ENCODE results near the gene RBM43.

Gene RBM43

DNA sequence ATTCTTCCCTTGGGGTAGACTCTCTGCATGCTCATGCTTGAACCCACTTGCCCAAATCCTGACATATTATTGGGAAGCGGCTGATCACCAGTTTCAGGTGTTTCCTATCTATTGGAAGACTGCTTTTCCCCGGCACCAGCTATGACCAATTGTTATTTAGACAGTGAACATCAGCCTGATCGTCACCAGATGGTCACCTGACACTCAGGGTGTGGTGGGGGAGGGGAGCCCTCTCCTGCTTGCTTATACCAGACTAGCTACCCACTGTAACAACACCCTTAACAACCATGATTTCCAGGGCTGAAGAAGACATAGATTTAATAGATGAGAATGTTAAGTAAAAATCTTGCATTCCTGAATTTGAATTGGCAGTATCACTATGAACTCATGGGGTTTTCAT lies 44.3 kb downstream of the RBM43 start:
- no peak overlapping the region for H3K27ac ChIP-seq
- TF ChIP-seq ZFX (IDR thresholded peaks at IDR 0.05; ENCODE audit: borderline replicate concordance) (no peak), CTCF (IDR thresholded peaks at IDR 0.05) (no peak)

DNA sequence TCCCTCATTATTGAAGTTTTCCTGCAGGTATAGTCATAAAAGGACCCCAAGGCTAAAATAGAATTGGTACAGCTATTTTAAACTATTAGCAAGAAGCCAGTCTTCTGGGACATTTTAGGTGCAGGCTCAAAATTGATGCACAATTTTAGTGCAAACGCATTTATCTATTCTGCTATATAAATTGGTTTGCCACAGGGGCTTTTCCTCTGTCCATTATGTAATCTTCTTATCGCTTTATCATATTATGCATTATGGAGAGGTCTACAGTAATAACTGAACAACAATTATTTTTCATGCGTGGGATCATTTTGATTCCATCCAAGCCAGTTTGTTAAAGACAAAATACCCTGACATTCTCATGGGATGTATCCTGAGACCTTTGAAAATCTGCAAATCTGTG lies 54.6 kb downstream of the RBM43 start:
- TF ChIP-seq ZFX (IDR thresholded peaks at IDR 0.05; ENCODE audit: borderline replicate concordance) (no peak), CTCF (IDR thresholded peaks at IDR 0.05) (no peak)
- no peak overlapping the region for H3K27ac ChIP-seq

DNA sequence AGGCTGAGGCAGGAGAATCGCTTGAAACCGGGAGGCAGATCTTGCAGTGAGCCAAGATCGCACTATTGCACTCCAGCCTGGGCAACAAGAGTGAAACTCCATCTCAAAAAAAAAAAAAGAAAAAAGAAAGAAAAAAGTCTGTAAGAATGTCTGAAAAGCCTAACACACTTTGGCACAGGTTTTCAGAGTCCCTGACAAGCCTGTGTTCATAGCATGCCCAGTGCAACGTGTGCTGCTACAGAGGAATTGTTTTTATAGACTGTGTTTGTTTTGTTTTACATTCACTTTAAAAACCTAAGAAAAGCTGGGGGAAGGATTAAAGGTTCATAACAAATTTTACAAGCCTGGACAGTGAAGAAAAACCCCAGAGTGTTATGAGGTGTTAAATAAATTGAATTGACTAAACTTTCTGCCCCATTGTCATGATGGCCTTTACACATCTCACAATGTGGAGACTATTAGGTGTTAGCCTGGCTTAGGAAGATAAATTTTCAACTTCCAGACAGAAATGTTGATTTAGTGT lies 55.2 kb downstream of the RBM43 start:
- H3K27ac ChIP-seq: no peak overlapping the region
- no peak for TF ChIP-seq CTCF (IDR thresholded peaks at IDR 0.05)
- no peak for TF ChIP-seq ZFX (IDR thresholded peaks at IDR 0.05; ENCODE audit: borderline replicate concordance)

GRCh38 chr2:151205571-151205970 lies 56.1 kb downstream of the RBM43 start:
- no peak overlapping the region for H3K27ac ChIP-seq
- TF ChIP-seq ZFX (IDR thresholded peaks at IDR 0.05; ENCODE audit: borderline replicate concordance) (no peak), CTCF (IDR thresholded peaks at IDR 0.05) (no peak)

GRCh38 chr2:151204756-151205155 lies 56.9 kb downstream of the RBM43 start:
- H3K27ac ChIP-seq: no peak overlapping the region
- TF ChIP-seq CTCF (IDR thresholded peaks at IDR 0.05): no peak
- no peak for TF ChIP-seq ZFX (IDR thresholded peaks at IDR 0.05; ENCODE audit: borderline replicate concordance)

DNA sequence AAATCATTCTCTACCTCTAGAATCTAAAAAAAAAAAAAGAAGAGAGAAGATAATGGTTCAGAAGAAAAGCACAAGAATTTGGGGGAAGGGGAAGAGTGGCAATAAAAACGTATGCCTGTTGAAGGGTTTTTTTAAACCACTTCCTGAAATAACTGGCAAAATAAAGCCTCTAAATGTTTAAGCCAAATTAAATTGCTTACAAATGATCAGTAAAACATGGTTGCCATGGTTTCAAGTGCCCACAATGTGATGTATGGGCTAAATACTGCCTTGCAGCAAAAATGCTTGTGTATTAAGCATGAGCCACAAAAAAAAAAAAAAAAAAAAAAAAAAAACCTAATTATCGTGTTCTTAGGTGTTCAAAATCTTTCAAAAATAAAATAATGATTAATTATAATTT lies 60.8 kb downstream of the RBM43 start:
- no peak overlapping the region for H3K27ac ChIP-seq
- TF ChIP-seq ZFX (IDR thresholded peaks at IDR 0.05; ENCODE audit: borderline replicate concordance) (no peak), CTCF (IDR thresholded peaks at IDR 0.05) (no peak)

DNA sequence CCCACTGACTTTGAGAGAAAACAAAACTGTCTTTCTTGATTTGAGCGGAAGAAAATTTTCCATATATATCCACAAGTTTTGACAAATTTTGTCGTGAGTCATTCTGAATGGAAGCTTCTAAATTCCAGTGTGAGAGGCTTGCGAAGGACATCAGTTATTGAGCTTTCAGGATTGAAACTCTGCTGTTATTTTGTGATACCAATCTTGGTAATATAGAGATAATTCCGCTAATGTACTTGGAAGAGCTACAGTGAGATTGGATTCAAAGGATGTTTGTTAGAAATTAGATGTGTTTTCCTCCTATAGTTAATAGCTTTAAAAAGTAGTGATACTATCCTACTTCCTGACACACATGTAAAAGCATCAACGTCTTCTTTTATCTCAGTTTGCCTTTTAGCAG lies 61.4 kb downstream of the RBM43 start:
- H3K27ac ChIP-seq: no peak overlapping the region
- no peak for TF ChIP-seq ZFX (IDR thresholded peaks at IDR 0.05; ENCODE audit: borderline replicate concordance)
- TF ChIP-seq CTCF (IDR thresholded peaks at IDR 0.05): no peak

Measured in 22Rv1 (cell line).